Osteocyte (in vitro differentiated cells): Measurements from ENCODE around the gene RPRD1A. TPM values are rescaled to one million over a fixed set of nuclear protein-coding genes. Genes with fewer than 3 reads are reported as not detected.
"Not testable (repeated sequence)": the region's sequence is repeated elsewhere in the genome, so short reads cannot be mapped to it uniquely, and the experiment has no call there.

Experiments
- DNase-seq: peaks from one replicate; pipeline ENCODE4 v3.0.0; 2021; ENCODE audit warnings: mixed read lengths; ENCODE audit not compliant: unreplicated experiment; ENCODE audit errors: extremely low spot score
- H3K27ac Mint-ChIP-seq: one replicate; pipeline ENCODE4 v1.8.0; 2021; ENCODE audit warnings: mild to moderate bottlenecking, mixed read lengths; ENCODE audit not compliant: unreplicated experiment
- H3K27me3 Mint-ChIP-seq: one replicate; pipeline ENCODE4 v1.8.0; 2021; ENCODE audit warnings: mixed read lengths; ENCODE audit not compliant: unreplicated experiment
- H3K36me3 Mint-ChIP-seq: one replicate; pipeline ENCODE4 v1.8.0; 2021; ENCODE audit warnings: mixed read lengths; ENCODE audit not compliant: unreplicated experiment
- H3K4me1 Mint-ChIP-seq: one replicate; pipeline ENCODE4 v1.8.0; 2021; ENCODE audit warnings: mixed read lengths; ENCODE audit not compliant: unreplicated experiment
- H3K4me3 Mint-ChIP-seq: one replicate; pipeline ENCODE4 v1.8.0; 2021; ENCODE audit warnings: mild to moderate bottlenecking, moderate library complexity, mixed read lengths; ENCODE audit not compliant: unreplicated experiment
- H3K9me3 Mint-ChIP-seq: one replicate; pipeline ENCODE4 v1.8.0; 2021; ENCODE audit warnings: mixed read lengths; ENCODE audit not compliant: unreplicated experiment
- total RNA-seq: library from RNA; stranded (reverse); gene quantifications from 2 replicates; pipeline ENCODE4 v1.2.1, GENCODE V29; 2021
- TF ChIP-seq, protein P1 (sequence below): fragments of 200-600 bp; sonication (generic); IDR thresholded peaks from 2 replicates; pipeline ENCODE4 v1.5.0; 2021; ENCODE audit warnings: antibody characterized with exemption, mild to moderate bottlenecking, moderate library complexity

Gene RPRD1A
- total RNA-seq, 1 donor from 2014 or later = 41.9 TPM

DNA sequence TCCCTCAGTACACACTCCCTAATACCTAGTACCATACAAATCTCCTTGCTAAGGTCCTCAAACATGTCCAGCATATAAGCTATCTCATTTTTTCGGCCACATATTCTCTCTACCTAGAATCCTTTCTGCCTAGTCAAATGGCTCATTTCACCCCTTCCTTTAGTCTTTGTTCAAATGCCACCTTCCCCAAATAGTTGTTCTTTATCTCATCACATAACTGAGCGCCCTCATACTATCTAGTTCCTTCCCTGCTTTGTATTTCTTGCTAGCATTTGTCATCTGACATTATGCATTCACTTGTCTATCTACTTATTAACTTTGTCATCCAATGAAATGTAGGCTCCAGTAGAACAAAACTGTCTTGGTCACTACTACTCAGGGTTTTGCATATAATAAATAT is 35.5 kb downstream of the RPRD1A start:
- DNase-seq = no peak
- Mint-ChIP-seq H3K27me3 (no peaks in the 10 kb centered on the region), H3K27ac (no peak overlapping the region), H3K9me3 (no peaks in the 10 kb centered on the region), H3K4me1 (peaks cover 18% of the 10 kb centered on the region), H3K4me3 (no peak overlapping the region), H3K36me3 (peaks cover 18% of the 10 kb centered on the region)
- TF ChIP-seq, protein P1, sequence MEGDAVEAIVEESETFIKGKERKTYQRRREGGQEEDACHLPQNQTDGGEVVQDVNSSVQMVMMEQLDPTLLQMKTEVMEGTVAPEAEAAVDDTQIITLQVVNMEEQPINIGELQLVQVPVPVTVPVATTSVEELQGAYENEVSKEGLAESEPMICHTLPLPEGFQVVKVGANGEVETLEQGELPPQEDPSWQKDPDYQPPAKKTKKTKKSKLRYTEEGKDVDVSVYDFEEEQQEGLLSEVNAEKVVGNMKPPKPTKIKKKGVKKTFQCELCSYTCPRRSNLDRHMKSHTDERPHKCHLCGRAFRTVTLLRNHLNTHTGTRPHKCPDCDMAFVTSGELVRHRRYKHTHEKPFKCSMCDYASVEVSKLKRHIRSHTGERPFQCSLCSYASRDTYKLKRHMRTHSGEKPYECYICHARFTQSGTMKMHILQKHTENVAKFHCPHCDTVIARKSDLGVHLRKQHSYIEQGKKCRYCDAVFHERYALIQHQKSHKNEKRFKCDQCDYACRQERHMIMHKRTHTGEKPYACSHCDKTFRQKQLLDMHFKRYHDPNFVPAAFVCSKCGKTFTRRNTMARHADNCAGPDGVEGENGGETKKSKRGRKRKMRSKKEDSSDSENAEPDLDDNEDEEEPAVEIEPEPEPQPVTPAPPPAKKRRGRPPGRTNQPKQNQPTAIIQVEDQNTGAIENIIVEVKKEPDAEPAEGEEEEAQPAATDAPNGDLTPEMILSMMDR = no peak

DNA sequence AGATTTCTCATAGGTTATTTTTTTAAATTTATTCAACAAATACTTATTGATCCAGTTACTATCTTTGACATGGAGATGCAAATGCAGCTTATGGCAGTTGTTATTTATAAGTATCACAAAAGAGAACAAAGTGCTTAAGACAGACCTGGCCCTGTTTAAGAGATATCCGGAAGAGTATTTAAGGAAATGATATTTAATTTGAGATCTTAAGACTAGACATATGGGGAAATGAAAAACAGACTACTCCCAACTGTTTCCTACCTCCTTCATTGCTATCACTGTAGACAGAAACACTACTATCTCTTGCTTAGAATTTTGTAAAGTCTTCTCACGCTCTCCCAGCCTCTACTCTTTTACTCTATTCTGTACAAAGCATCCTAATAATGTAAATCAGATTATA is 36.0 kb downstream of the RPRD1A start:
- no peaks in the 10 kb centered on the region for H3K27me3 Mint-ChIP-seq
- TF ChIP-seq, protein P1 = no peak
- no peaks in the 10 kb centered on the region for H3K9me3 Mint-ChIP-seq
- peaks cover 21% of the 10 kb centered on the region for H3K36me3 Mint-ChIP-seq
- no peak overlapping the region for H3K4me3 Mint-ChIP-seq
- DNase-seq = no peak
- H3K27ac Mint-ChIP-seq = no peak overlapping the region
- H3K4me1 Mint-ChIP-seq = peaks cover 18% of the 10 kb centered on the region

DNA sequence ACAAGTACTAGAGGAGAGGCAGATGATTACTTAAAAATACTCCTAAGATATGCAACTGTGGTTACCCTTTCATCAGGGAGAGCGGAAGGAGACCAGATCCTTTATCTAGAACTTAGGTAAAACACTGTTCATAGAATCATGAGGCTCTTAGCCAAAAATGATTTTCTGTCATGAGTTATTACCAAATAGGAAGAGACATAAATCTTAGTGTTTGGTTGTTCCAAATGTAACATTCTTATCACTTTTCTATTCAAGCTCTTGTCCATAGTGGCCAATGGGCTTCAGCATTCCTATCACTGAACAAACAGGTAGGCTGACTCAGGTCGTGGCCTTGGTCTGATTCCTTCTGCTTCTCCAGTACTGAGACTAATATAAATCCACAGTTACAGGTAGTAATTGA is 38.5 kb downstream of the RPRD1A start:
- Mint-ChIP-seq H3K9me3 (no peaks in the 10 kb centered on the region), H3K27ac (no peak overlapping the region), H3K36me3 (peaks cover 28% of the 10 kb centered on the region), H3K4me3 (no peak overlapping the region), H3K4me1 (peaks cover 3% of the 10 kb centered on the region), H3K27me3 (no peaks in the 10 kb centered on the region)
- DNase-seq = no peak
- TF ChIP-seq, protein P1 = no peak

DNA sequence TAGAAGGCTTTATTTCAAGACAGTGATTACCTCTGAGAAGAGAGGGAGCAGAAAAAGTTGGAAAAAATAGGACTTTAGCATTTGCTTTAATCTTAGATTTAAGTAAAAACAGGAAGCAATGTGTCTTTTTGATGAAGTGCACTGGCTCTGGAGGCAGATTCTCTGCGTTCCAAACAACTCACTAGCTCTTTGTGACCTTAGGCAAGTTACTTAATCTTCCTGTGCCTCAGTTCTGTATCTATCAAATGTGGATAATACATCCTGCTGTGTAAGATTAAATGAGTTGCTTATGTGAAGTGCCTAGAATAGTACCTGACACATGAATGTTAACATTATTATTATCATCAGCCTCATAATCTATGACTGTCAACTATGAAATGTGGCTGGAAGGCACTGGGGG is 42.3 kb downstream of the RPRD1A start:
- H3K27ac Mint-ChIP-seq = no peak overlapping the region
- no peak for DNase-seq
- TF ChIP-seq, protein P1 = no peak
- no peak overlapping the region for H3K4me3 Mint-ChIP-seq
- no peaks in the 10 kb centered on the region for H3K4me1 Mint-ChIP-seq
- no peaks in the 10 kb centered on the region for H3K9me3 Mint-ChIP-seq
- peaks cover 16% of the 10 kb centered on the region for H3K36me3 Mint-ChIP-seq
- H3K27me3 Mint-ChIP-seq = no peaks in the 10 kb centered on the region

DNA sequence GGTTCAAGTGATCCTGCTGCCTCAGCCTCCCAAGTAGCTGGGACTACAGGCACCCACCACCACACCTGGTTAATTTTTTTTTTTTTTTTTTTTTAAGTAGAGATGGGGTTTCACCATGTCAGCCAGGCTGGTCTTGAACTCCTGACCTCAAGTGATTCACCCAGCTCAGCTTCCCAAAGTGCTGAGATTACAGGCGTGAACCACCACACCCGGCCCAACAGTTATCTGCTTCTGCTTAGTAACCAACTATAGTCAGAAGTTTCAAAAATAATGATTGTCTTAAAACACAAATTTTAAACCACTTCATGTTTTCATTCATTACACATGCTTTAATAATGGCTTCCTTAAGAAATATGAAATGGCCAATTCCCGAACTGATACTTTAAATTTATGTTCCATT is 43.1 kb downstream of the RPRD1A start:
- H3K27ac Mint-ChIP-seq, DNase-seq, H3K27me3 Mint-ChIP-seq, H3K4me3 Mint-ChIP-seq, H3K9me3 Mint-ChIP-seq, H3K4me1 Mint-ChIP-seq: not testable (repeated sequence)
- H3K36me3 Mint-ChIP-seq = peaks cover 16% of the 10 kb centered on the region

DNA sequence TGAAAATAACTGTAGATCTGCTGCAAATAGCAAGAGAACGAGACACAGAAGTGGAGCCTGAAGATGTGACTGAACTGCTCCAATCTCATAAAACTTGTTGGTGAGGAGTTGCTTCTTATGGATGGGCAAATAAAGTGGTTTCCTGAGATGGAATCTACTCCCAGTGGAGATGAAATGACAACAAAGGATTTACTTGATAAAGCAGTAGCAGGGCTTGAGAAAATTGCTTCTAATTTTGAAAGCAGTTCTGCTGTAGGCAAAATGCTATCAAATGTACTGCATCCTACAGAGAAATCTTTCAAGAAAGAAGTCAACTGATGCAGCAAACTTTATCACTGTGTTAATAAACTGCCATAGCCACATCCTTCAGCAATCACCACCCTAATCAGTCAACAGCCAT is 44.0 kb downstream of the RPRD1A start:
- Mint-ChIP-seq H3K9me3 (no peaks in the 10 kb centered on the region), H3K4me1 (no peaks in the 10 kb centered on the region), H3K36me3 (peaks cover 16% of the 10 kb centered on the region), H3K27ac (no peak overlapping the region), H3K27me3 (no peaks in the 10 kb centered on the region), H3K4me3 (no peak overlapping the region)
- no peak for DNase-seq
- TF ChIP-seq, protein P1 = no peak
